ENCODE measurements around the gene HIVEP3. TPM values are rescaled to one million over a fixed set of nuclear protein-coding genes. Genes with fewer than 3 reads are reported as not detected.

Gene HIVEP3
- total RNA-seq, 2 experiments from 2014 or later, result 18.6 to 20.4 TPM

DNA sequence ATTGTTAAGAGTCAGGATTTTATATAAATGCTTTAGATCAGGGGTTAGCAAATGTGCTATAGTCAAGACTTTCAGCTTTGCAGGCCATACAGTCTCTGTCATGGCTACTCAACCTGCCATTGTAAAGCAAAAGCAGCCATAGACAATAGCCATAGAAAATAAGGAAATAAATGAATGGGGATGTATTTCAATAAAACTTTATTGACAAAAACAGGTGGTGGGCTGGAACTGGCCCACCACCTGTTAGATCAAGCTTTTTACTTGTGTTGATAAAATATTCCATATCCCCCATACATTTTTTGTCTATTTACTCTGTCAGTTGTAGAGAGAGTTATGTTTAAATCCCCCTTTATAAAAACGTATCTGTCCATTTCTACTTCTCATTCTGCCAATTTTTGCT lies 98.9 kb downstream of the HIVEP3 start:
- H3K4me3 Mint-ChIP-seq, result no peak overlapping the region
- H3K36me3 Mint-ChIP-seq (ENCODE audit: low read depth), result no peaks in the 10 kb centered on the region
- no peak for DNase-seq
- ATAC-seq, result no peak
- TF ChIP-seq CTCF (IDR thresholded peaks at IDR 0.05), result no peak
- CTCF ChIA-PET, result no interaction called here
- H3K4me1 Mint-ChIP-seq (ENCODE audit: low read depth), result peaks cover 11% of the 10 kb centered on the region
- H3K27ac Mint-ChIP-seq, result no peak overlapping the region
- POLR2A ChIA-PET, result no interaction called here
- no peaks in the 10 kb centered on the region for H3K9me3 Mint-ChIP-seq
- no peaks in the 10 kb centered on the region for H3K27me3 Mint-ChIP-seq
- intact Hi-C loops (cut with micrococcal nuclease), result loop anchor here (10.0 kb wide), 1 partner anchor 215 kb away; no protein-coding TSS in a partner anchor

DNA sequence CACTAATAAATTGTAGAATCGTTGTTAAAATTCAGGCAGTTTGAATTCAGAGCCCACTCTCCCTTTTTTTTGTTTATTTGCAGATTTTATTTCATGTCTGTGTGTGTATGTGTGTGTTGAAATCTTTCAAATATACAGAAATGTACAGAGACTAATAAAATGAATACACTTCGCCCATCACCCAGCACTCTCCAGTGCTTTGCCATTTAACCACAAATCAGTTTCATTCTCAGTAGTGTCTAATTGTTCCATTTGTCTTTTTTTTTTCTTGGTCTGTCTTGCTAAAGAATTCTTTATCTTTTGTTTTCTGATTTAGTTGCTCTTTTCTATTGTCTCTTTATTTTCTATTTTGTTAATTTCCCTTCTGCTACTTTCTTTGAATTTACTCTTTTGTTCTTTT lies 99.7 kb downstream of the HIVEP3 start:
- intact Hi-C loops (cut with micrococcal nuclease), result loop anchor here (10.0 kb wide), 1 partner anchor 216 kb away; no protein-coding TSS in a partner anchor

GRCh38 chr1:41816061-41816460 lies 102.7 kb downstream of the HIVEP3 start:
- intact Hi-C loops (cut with micrococcal nuclease), result loop anchor here (10.0 kb wide), 1 partner anchor 219 kb away; no protein-coding TSS in a partner anchor
- CTCF ChIA-PET, result interaction anchor here (1.5 kb wide), 1 partner anchor 243 kb away, joined by 3 read pairs; no protein-coding TSS in a partner anchor
- Mint-ChIP-seq H3K4me3 (no peak overlapping the region), H3K9me3 (no peaks in the 10 kb centered on the region), H3K36me3 (ENCODE audit: low read depth) (no peaks in the 10 kb centered on the region), H3K27ac (no peak overlapping the region), H3K27me3 (no peaks in the 10 kb centered on the region), H3K4me1 (ENCODE audit: low read depth) (peaks cover 21% of the 10 kb centered on the region)
- POLR2A ChIA-PET, result interaction anchor here (0.6 kb wide), 1 partner anchor 34 kb away, joined by 5 read pairs; no protein-coding TSS in a partner anchor
- no peak for DNase-seq
- ATAC-seq, result no peak
- TF ChIP-seq CTCF (IDR thresholded peaks at IDR 0.05), result no peak

More for the DNA sequence above, 99.7 kb downstream of the HIVEP3 start:
- ATAC-seq (peak; percentile 42), DNase-seq (no peak)
- no peak overlapping the region for H3K4me3 Mint-ChIP-seq
- peaks cover 11% of the 10 kb centered on the region for H3K4me1 Mint-ChIP-seq (ENCODE audit: low read depth)
- no peak overlapping the region for H3K27ac Mint-ChIP-seq
- POLR2A ChIA-PET, result no interaction called here
- H3K27me3 Mint-ChIP-seq, result no peaks in the 10 kb centered on the region
- no peaks in the 10 kb centered on the region for H3K36me3 Mint-ChIP-seq (ENCODE audit: low read depth)
- H3K9me3 Mint-ChIP-seq, result no peaks in the 10 kb centered on the region
- CTCF ChIA-PET, result no interaction called here
- TF ChIP-seq CTCF (IDR thresholded peaks at IDR 0.05), result no peak

GRCh38 chr1:41813755-41814745 lies 104.7 kb downstream of the HIVEP3 start:
- Mint-ChIP-seq H3K27me3 (no peaks in the 10 kb centered on the region), H3K36me3 (ENCODE audit: low read depth) (no peaks in the 10 kb centered on the region), H3K4me3 (no peak overlapping the region), H3K27ac (no peak overlapping the region), H3K9me3 (no peaks in the 10 kb centered on the region), H3K4me1 (ENCODE audit: low read depth) (peaks cover 37% of the 10 kb centered on the region)
- ATAC-seq, result no peak
- intact Hi-C loops (cut with micrococcal nuclease), result loop anchor here (5.0 to 10.0 kb wide), 2 partner anchors 48 to 221 kb away; no protein-coding TSS in a partner anchor
- no peak for DNase-seq
- ChIA-PET CTCF (interaction anchor here (1.3 kb wide), 1 partner anchor 75 kb away, joined by 3 read pairs; no protein-coding TSS in a partner anchor), POLR2A (interaction anchor here (1.2 kb wide), 1 partner anchor 74 kb away, joined by 3 read pairs; no protein-coding TSS in a partner anchor)
- no peak for TF ChIP-seq CTCF (IDR thresholded peaks at IDR 0.05)
